ENCODE data around the gene HPN. TPM values are rescaled to one million over a fixed set of nuclear protein-coding genes. Genes with fewer than 3 reads are reported as not detected.

HPN gene
- total RNA-seq, 1 donor from 2014 or later = 0.30 TPM

GRCh38 chr19:35088131-35088913 is 46.8 kb downstream of the HPN start:
- no peaks in the 10 kb centered on the region for H3K36me3 Mint-ChIP-seq
- H3K9me3 ChIP-seq (ENCODE audit: low read depth) = no peaks in the 10 kb centered on the region
- H3K36me3 ChIP-seq = no peaks in the 10 kb centered on the region
- H3K27me3 Mint-ChIP-seq (ENCODE audit: insufficient read depth, low read depth) = peaks cover 8% of the 10 kb centered on the region
- H2AFZ ChIP-seq (replicated peaks) = no peak overlapping the region
- H3K4me1 ChIP-seq = no peaks in the 10 kb centered on the region
- no peaks in the 10 kb centered on the region for H3K9me3 Mint-ChIP-seq
- H3K4me1 Mint-ChIP-seq = no peaks in the 10 kb centered on the region
- H3K4me3 Mint-ChIP-seq = no peak overlapping the region
- H3K4me3 ChIP-seq = no peak overlapping the region
- no peaks in the 10 kb centered on the region for H3K79me2 ChIP-seq (ENCODE audit: low read depth)
- peaks cover 8% of the 10 kb centered on the region for H3K27me3 ChIP-seq
- no peak for DNase-seq (ENCODE audit: low spot score)
- H3K27ac ChIP-seq = no peak overlapping the region
- no peaks in the 10 kb centered on the region for H4K20me1 ChIP-seq (ENCODE audit: low read depth)
- TF ChIP-seq EZH2 (IDR thresholded peaks at IDR 0.05) (no peak), CTCF (IDR thresholded peaks at IDR 0.05) (no peak), EZH2phosphoT487 (IDR thresholded peaks at IDR 0.05) (no peak)
- no peaks in the 10 kb centered on the region for H3F3A ChIP-seq (ENCODE audit: low read depth)
- H3K4me2 ChIP-seq = no peak overlapping the region
- H3K9ac ChIP-seq = no peak overlapping the region
- no peak overlapping the region for H3K27ac Mint-ChIP-seq

- Mint-ChIP-seq H3K9me3 (no peaks in the 10 kb centered on the region), H3K36me3 (no peaks in the 10 kb centered on the region), H3K27ac (no peak overlapping the region), H3K4me3 (no peak overlapping the region), H3K27me3 (ENCODE audit: insufficient read depth, low read depth) (peaks cover 8% of the 10 kb centered on the region), H3K4me1 (no peaks in the 10 kb centered on the region)
- no peak overlapping the region for H3K4me2 ChIP-seq
- H2AFZ ChIP-seq (replicated peaks) = no peak overlapping the region
- no peak for TF ChIP-seq CTCF (IDR thresholded peaks at IDR 0.05)
- no peak for TF ChIP-seq EZH2 (IDR thresholded peaks at IDR 0.05)
- no peak for TF ChIP-seq EZH2phosphoT487 (IDR thresholded peaks at IDR 0.05)
- H3K9me3 ChIP-seq (ENCODE audit: low read depth) = no peaks in the 10 kb centered on the region
- no peak for DNase-seq (ENCODE audit: low spot score)
- H3F3A ChIP-seq (ENCODE audit: low read depth) = no peaks in the 10 kb centered on the region
- no peak overlapping the region for H3K4me3 ChIP-seq
- no peak overlapping the region for H3K27ac ChIP-seq
- no peaks in the 10 kb centered on the region for H3K79me2 ChIP-seq (ENCODE audit: low read depth)
- no peaks in the 10 kb centered on the region for H4K20me1 ChIP-seq (ENCODE audit: low read depth)
- H3K27me3 ChIP-seq = peaks cover 8% of the 10 kb centered on the region
- no peaks in the 10 kb centered on the region for H3K36me3 ChIP-seq
- H3K4me1 ChIP-seq = no peaks in the 10 kb centered on the region
- no peak overlapping the region for H3K9ac ChIP-seq
Measured at GRCh38 chr19:35089554-35089953, 48.0 kb downstream of the HPN start.

- H3K4me3 Mint-ChIP-seq = no peak overlapping the region
- H3K27ac Mint-ChIP-seq = no peak overlapping the region
Measured at GRCh38 chr19:35090160-35090505, 48.6 kb downstream of the HPN start.

More at GRCh38 chr19:35090160-35090505, 48.6 kb downstream of the HPN start:
- H3K27me3 Mint-ChIP-seq (ENCODE audit: insufficient read depth, low read depth) = peaks cover 8% of the 10 kb centered on the region
- H3K9me3 Mint-ChIP-seq = no peaks in the 10 kb centered on the region
- Histone ChIP-seq H3F3A (ENCODE audit: low read depth) (no peaks in the 10 kb centered on the region), H3K4me3 (no peak overlapping the region), H3K36me3 (no peaks in the 10 kb centered on the region), H2AFZ (replicated peaks) (peak overlapping the region; percentile 98), H3K9me3 (ENCODE audit: low read depth) (no peaks in the 10 kb centered on the region), H3K27ac (no peak overlapping the region), H3K4me1 (no peaks in the 10 kb centered on the region), H3K9ac (no peak overlapping the region), H3K27me3 (peaks cover 8% of the 10 kb centered on the region), H3K79me2 (ENCODE audit: low read depth) (no peaks in the 10 kb centered on the region), H3K4me2 (peak overlapping the region; percentile 54), H4K20me1 (ENCODE audit: low read depth) (no peaks in the 10 kb centered on the region)
- no peak for DNase-seq (ENCODE audit: low spot score)
- TF ChIP-seq EZH2 (IDR thresholded peaks at IDR 0.05) (no peak), CTCF (IDR thresholded peaks at IDR 0.05) (no peak), EZH2phosphoT487 (IDR thresholded peaks at IDR 0.05) (no peak)
- no peaks in the 10 kb centered on the region for H3K36me3 Mint-ChIP-seq
- no peaks in the 10 kb centered on the region for H3K4me1 Mint-ChIP-seq

All from neural progenitor cell (in vitro differentiated cells).